ENCODE results near the gene CSAD.

CSAD gene

DNA sequence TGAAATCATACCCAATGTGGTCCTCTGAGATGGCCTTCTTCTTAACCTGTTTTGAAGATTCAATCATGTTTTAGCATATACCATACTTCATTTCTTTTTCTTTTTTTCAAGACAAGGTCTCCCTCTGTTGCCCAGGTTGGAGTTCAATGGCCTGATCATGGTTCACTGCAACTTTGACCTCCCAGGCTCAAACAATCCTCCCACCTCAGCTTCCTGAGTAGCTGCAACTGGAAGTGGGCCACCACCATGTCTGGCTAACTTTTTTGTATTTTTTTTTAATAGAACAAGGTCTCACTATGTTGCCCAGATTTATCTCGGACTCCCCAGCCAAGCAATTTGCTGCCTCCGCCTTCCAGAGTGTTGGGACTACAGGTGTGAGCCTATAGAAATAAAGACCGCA, 47.0 kb downstream of the CSAD start:
- no peak overlapping the region for H3K4me2 ChIP-seq (ENCODE audit: low read depth, low read length, poor library complexity, severe bottlenecking)
- H3K79me2 ChIP-seq (ENCODE audit: insufficient read depth, low read length) = no peaks in the 10 kb centered on the region
- H3K9me3 ChIP-seq (ENCODE audit: insufficient read depth, low read length) = peaks cover 3% of the 10 kb centered on the region; the same call in 1 of the 2 replicates
- no peaks in the 10 kb centered on the region for H4K20me1 ChIP-seq (ENCODE audit: low read depth, low read length)
- no peaks in the 10 kb centered on the region for H3F3A ChIP-seq (ENCODE audit: insufficient read depth)
- H3K9ac ChIP-seq (ENCODE audit: low read length) = no peak overlapping the region
- no peak overlapping the region for H3K4me3 ChIP-seq (ENCODE audit: insufficient read depth, low read length, poor library complexity, severe bottlenecking)
- no peaks in the 10 kb centered on the region for H3K27me3 ChIP-seq (ENCODE audit: low read length)
- H3K9me2 ChIP-seq (replicated peaks; ENCODE audit: insufficient read depth, low read length) = no peaks in the 10 kb centered on the region
- TF ChIP-seq EZH2phosphoT487 (conservative IDR thresholded peaks at IDR 0.05; ENCODE audit: low read length) = no peak
- TF ChIP-seq, protein P1, sequence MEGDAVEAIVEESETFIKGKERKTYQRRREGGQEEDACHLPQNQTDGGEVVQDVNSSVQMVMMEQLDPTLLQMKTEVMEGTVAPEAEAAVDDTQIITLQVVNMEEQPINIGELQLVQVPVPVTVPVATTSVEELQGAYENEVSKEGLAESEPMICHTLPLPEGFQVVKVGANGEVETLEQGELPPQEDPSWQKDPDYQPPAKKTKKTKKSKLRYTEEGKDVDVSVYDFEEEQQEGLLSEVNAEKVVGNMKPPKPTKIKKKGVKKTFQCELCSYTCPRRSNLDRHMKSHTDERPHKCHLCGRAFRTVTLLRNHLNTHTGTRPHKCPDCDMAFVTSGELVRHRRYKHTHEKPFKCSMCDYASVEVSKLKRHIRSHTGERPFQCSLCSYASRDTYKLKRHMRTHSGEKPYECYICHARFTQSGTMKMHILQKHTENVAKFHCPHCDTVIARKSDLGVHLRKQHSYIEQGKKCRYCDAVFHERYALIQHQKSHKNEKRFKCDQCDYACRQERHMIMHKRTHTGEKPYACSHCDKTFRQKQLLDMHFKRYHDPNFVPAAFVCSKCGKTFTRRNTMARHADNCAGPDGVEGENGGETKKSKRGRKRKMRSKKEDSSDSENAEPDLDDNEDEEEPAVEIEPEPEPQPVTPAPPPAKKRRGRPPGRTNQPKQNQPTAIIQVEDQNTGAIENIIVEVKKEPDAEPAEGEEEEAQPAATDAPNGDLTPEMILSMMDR (IDR thresholded peaks at IDR 0.05; ENCODE audit: insufficient read depth, low read length, poor library complexity, severe bottlenecking) = no peak
- no peaks in the 10 kb centered on the region for H3K36me3 ChIP-seq (ENCODE audit: low read length)
- no peak overlapping the region for H2AFZ ChIP-seq (ENCODE audit: low read depth, low read length, severe bottlenecking)
- H3K27ac ChIP-seq (ENCODE audit: low read depth, low read length) = no peak overlapping the region

DNA sequence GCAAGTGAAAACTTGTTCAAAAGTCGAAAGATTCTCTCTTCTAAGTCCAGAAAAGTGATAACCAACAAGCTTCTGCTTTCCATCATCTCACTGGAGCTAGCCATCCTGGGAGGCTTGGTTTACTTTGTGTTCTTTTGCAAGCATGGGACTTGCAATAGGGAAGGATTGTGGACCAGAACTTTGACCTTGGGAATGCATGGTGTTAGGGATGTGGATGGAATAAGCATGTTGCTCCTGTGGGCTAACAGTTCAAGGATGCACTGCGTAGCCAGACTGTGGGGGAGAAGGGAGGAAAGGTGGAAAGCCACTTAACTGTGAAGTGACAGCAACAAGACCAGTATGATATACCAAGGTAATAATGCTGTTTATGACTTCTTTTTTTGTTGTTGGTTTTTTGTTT, 48.9 kb downstream of the CSAD start:
- no peak overlapping the region for H3K4me2 ChIP-seq (ENCODE audit: low read depth, low read length, poor library complexity, severe bottlenecking)
- H4K20me1 ChIP-seq (ENCODE audit: low read depth, low read length) = no peaks in the 10 kb centered on the region
- no peak overlapping the region for H3K9ac ChIP-seq (ENCODE audit: low read length)
- no peak for TF ChIP-seq EZH2phosphoT487 (conservative IDR thresholded peaks at IDR 0.05; ENCODE audit: low read length)
- TF ChIP-seq, protein P1 (IDR thresholded peaks at IDR 0.05; ENCODE audit: insufficient read depth, low read length, poor library complexity, severe bottlenecking) = no peak
- H3K9me3 ChIP-seq (ENCODE audit: insufficient read depth, low read length) = no peaks in the 10 kb centered on the region
- no peaks in the 10 kb centered on the region for H3F3A ChIP-seq (ENCODE audit: insufficient read depth)
- H3K36me3 ChIP-seq (ENCODE audit: low read length) = no peaks in the 10 kb centered on the region
- no peak overlapping the region for H3K27ac ChIP-seq (ENCODE audit: low read depth, low read length)
- H3K4me3 ChIP-seq (ENCODE audit: insufficient read depth, low read length, poor library complexity, severe bottlenecking) = no peak overlapping the region
- no peaks in the 10 kb centered on the region for H3K27me3 ChIP-seq (ENCODE audit: low read length)
- H3K9me2 ChIP-seq (replicated peaks; ENCODE audit: insufficient read depth, low read length) = no peaks in the 10 kb centered on the region
- H3K79me2 ChIP-seq (ENCODE audit: insufficient read depth, low read length) = no peaks in the 10 kb centered on the region
- no peak overlapping the region for H2AFZ ChIP-seq (ENCODE audit: low read depth, low read length, severe bottlenecking)

DNA sequence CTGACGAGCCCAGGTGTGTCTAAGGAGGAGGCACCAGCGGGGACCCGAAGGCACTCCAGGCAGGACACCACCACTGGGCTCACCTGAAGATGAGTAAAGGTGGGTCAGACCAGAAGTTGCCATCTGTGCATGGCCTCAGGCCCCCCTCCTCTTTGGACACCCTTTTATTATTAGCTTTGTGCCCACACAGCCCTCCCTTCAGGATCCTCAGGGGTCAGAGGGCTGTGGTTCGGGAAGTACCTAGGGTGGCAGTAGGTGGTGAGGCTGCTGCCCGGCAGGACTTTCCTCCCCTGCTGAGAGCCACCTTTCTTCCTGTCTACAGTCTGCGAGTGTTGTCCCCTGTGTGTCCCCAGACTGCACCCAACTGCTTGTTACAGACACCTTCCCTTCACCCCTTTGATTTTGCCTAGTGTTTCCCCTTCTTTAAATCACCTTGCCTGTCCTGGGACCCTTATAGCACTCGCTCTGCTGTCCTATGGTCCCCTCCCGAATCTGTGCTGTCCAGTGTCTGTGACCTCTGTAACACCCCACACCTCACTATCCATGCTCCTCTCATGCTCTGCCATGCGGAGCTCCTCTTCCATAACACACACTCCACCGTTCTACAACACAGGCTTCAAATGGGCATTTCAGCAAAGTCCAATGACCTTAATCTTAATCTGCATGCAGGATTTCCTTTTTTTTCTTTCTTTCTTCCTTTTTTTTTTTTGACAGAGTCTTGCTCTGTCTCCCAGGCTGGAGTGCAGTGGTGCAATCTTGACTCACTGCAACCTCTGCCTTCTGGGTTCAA, 51.8 kb downstream of the CSAD start:
- TF ChIP-seq, protein P1 (IDR thresholded peaks at IDR 0.05; ENCODE audit: insufficient read depth, low read length, poor library complexity, severe bottlenecking) = no peak
- no peak for TF ChIP-seq EZH2phosphoT487 (conservative IDR thresholded peaks at IDR 0.05; ENCODE audit: low read length)
- no peaks in the 10 kb centered on the region for H3K9me3 ChIP-seq (ENCODE audit: insufficient read depth, low read length)
- no peaks in the 10 kb centered on the region for H3K9me2 ChIP-seq (replicated peaks; ENCODE audit: insufficient read depth, low read length)
- H3F3A ChIP-seq (ENCODE audit: insufficient read depth) = no peaks in the 10 kb centered on the region
- no peaks in the 10 kb centered on the region for H3K36me3 ChIP-seq (ENCODE audit: low read length)
- no peak overlapping the region for H3K4me3 ChIP-seq (ENCODE audit: insufficient read depth, low read length, poor library complexity, severe bottlenecking)
- no peaks in the 10 kb centered on the region for H3K79me2 ChIP-seq (ENCODE audit: insufficient read depth, low read length)
- H3K4me2 ChIP-seq (ENCODE audit: low read depth, low read length, poor library complexity, severe bottlenecking) = no peak overlapping the region
- H4K20me1 ChIP-seq (ENCODE audit: low read depth, low read length) = no peaks in the 10 kb centered on the region
- no peak overlapping the region for H3K9ac ChIP-seq (ENCODE audit: low read length)
- H2AFZ ChIP-seq (ENCODE audit: low read depth, low read length, severe bottlenecking) = no peak overlapping the region
- H3K27me3 ChIP-seq (ENCODE audit: low read length) = no peaks in the 10 kb centered on the region
- H3K27ac ChIP-seq (ENCODE audit: low read depth, low read length) = no peak overlapping the region
